ENCODE results near the gene XRCC1.

DNA sequence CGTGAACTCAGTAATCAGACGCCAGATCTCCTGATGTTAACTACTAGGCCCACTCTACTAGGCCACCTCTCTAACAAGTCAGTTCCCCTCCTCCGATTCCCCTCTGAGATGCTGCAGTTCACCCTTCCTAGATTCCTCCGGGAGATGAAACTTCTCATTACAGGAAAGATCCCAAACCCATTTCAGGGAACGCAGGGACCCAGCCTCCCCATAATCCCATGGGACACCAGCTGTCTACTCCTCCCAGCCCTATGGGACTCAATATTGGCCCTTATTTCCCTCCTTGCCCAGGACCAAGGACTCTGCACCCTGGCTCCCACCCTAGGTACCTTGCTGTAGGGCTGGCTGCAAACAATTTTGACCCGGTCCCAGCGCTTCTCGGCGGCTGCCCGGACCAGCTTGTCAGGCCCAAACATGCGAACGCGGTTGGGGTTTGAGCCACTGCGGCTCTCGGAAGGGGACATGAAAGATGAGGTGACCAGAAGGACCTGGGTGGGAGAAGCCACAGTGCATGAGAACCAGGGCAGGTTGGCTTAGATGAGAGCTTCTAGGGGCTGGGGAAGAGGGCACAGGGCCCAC, 20.9 kb downstream of the XRCC1 start:
- TF ChIP-seq EZH2phosphoT487 (IDR thresholded peaks at IDR 0.05; ENCODE audit: low read depth) = no peak
- TF ChIP-seq, protein P1, sequence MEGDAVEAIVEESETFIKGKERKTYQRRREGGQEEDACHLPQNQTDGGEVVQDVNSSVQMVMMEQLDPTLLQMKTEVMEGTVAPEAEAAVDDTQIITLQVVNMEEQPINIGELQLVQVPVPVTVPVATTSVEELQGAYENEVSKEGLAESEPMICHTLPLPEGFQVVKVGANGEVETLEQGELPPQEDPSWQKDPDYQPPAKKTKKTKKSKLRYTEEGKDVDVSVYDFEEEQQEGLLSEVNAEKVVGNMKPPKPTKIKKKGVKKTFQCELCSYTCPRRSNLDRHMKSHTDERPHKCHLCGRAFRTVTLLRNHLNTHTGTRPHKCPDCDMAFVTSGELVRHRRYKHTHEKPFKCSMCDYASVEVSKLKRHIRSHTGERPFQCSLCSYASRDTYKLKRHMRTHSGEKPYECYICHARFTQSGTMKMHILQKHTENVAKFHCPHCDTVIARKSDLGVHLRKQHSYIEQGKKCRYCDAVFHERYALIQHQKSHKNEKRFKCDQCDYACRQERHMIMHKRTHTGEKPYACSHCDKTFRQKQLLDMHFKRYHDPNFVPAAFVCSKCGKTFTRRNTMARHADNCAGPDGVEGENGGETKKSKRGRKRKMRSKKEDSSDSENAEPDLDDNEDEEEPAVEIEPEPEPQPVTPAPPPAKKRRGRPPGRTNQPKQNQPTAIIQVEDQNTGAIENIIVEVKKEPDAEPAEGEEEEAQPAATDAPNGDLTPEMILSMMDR (IDR thresholded peaks at IDR 0.05; ENCODE audit: low read depth, low read length) = no peak
